Esophagus squamous epithelium (tissue), 4 donors: ENCODE data around the gene DGKD.

Experiments
- CTCF ChIP-seq, 6 experiments: fragments of 450-650 bp in 4 of 6; fragments of 200-600 bp in 2 of 6; sonication (generic) in 2 of 6; IDR thresholded peaks; one replicate each; pipeline ENCODE4 v1.5.1; 2016 to 2019; ENCODE audit warnings: antibody characterized with exemption in 6 of 6, mild to moderate bottlenecking in 4 of 6, moderate library complexity in 4 of 6
- POLR2A ChIP-seq, 4 donors: fragments of 450-650 bp; IDR thresholded peaks; one replicate each; pipeline ENCODE4 v1.6.1; 2017; ENCODE audit warnings: antibody characterized with exemption in 4 of 4, mild to moderate bottlenecking in 4 of 4, moderate library complexity in 3 of 4

DNA sequence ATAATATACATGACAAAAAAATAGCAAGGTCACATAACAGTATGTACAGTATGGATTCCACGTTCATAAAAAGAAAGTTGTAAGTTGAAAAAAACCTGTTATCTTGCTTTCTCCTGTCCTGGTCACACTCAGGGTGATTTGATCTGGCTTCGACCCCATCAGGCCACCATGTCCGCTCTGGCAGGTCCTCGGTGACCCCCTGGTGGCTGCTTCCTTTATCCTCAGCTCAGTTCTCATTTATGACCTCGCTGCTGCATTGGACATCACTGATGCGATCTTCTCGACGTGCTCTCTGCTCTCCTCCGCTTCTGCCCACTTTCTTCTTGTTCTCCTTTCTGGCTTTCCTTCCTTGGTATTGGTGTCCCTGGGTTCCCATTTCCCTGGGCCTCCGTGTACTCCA, 29.7 kb downstream of the DGKD start:
- TF ChIP-seq CTCF (IDR thresholded peaks at IDR 0.05) (no peak), POLR2A (IDR thresholded peaks at IDR 0.05) (no peak)
